A549 (cell line): ENCODE results near the gene GRK5. TPM values are rescaled to one million over a fixed set of nuclear protein-coding genes. Genes with fewer than 3 reads are reported as not detected.
A peak's percentile ranks its signal among the peaks of the same experiment; 100 is the strongest.
"Not testable (repeated sequence)": the region's sequence is repeated elsewhere in the genome, so short reads cannot be mapped to it uniquely, and the experiment has no call there.

Experiments used
- ATAC-seq, 2 experiments: fragments of 200-7000 bp in 1 of 2; fragments of >200 bp in 1 of 2; cut with Nextera tagmentation in 1 of 2; cut with Tn5 transposase in 1 of 2; 3 replicates each; pipeline versions ENCODE4 v1.8.0 to v1.9.1; 2018 to 2020; ENCODE audit warnings: mild to moderate bottlenecking in 1 of 2, moderate library complexity in 1 of 2
- CTCF ChIA-PET: fragments of 300-600 bp; sonication (Branson Sonifier 250); formaldehyde crosslinking; extraction: SDS; loops from one replicate; lab custom pipeline; 2021; ENCODE audit warnings: antibody characterized with exemption, inconsistent platforms; lab: Yijun Ruan, JAX
- POLR2A ChIA-PET: fragments of 350-600 bp; formaldehyde crosslinking; extraction: SDS; loops from one replicate; lab custom pipeline; 2021; ENCODE audit warnings: antibody characterized with exemption, inconsistent platforms; lab: Yijun Ruan, JAX
- DNase-seq, 2 experiments: peaks; one replicate each; pipeline versions ENCODE4 v3.0.0 to v3.0.0-alpha.2; 2011 to 2016; ENCODE audit warnings: low read depth in 1 of 2, low spot score in 1 of 2
- FAIRE-seq: peaks from 2 replicates; lab custom pipeline; 2011; peaks lifted over from hg19 to GRCh38; lab: Jason Lieb, UNC
- H3K27ac ChIP-seq, 2 experiments: fragments of >200 bp; sonication (Bioruptor Twin); formaldehyde crosslinking; 3 replicates each; pipeline ENCODE4 v1.5.1; 2016 to 2017
- H3K4me1 ChIP-seq: fragments of >200 bp; sonication (Bioruptor Twin); formaldehyde crosslinking; 3 replicates; pipeline ENCODE4 v1.6.1; 2016
- H3K4me2 ChIP-seq: fragments of >200 bp; sonication (Bioruptor Twin); formaldehyde crosslinking; 3 replicates; pipeline ENCODE4 v1.6.1; 2016
- H3K4me3 ChIP-seq: fragments of >200 bp; sonication (Bioruptor Twin); formaldehyde crosslinking; 3 replicates; pipeline ENCODE4 v1.5.1; 2016
- H3K9me3 ChIP-seq: fragments of >200 bp; sonication (Bioruptor Twin); formaldehyde crosslinking; 3 replicates; pipeline ENCODE4 v1.6.1; 2016
- BHLHE40 ChIP-seq: IDR thresholded peaks from 2 replicates; pipeline ENCODE4 v1.6.1; 2012; ENCODE audit warnings: low read depth, low read length, inconsistent platforms
- CEBPB ChIP-seq, 2 experiments: fragments of >200 bp in 1 of 2; sonication (Bioruptor Twin) in 1 of 2; formaldehyde crosslinking in 1 of 2; IDR thresholded peaks; 2 replicates each; pipeline ENCODE4 v1.6.1; 2012 to 2016
- EHF ChIP-seq: fragments of 250-450 bp; sonication (Bioruptor Pico); IDR thresholded peaks from 2 replicates; pipeline ENCODE4 v1.5.0; 2020; ENCODE audit warnings: mild to moderate bottlenecking
- EHMT2 ChIP-seq: fragments of 200-600 bp; sonication (generic); IDR thresholded peaks from 2 replicates; pipeline ENCODE4 v1.6.1; 2016; ENCODE audit warnings: antibody characterized with exemption, low read depth, mild to moderate bottlenecking, moderate library complexity
- FOSL2 ChIP-seq, 2 experiments: fragments of 450-650 bp in 1 of 2; fragments of >200 bp in 1 of 2; sonication (Bioruptor Twin) in 1 of 2; formaldehyde crosslinking; IDR thresholded peaks; 2 replicates each; pipeline versions ENCODE4 v1.5.0 to v1.6.1; 2016 to 2020; ENCODE audit warnings: mild to moderate bottlenecking in 1 of 2, moderate library complexity in 1 of 2
- FOXS1 ChIP-seq: fragments of 250-450 bp; sonication (Bioruptor Pico); IDR thresholded peaks from 2 replicates; pipeline ENCODE4 v1.5.0; 2020; ENCODE audit warnings: mild to moderate bottlenecking, moderate library complexity
- GATA3 ChIP-seq: IDR thresholded peaks from 2 replicates; pipeline ENCODE4 v1.6.1; 2012; ENCODE audit warnings: borderline replicate concordance
- HOXA7 ChIP-seq: fragments of 250-450 bp; sonication (Bioruptor Pico); IDR thresholded peaks from 2 replicates; pipeline ENCODE4 v1.5.0; 2020; ENCODE audit warnings: mild to moderate bottlenecking, moderate library complexity
- HOXB13 ChIP-seq: fragments of 250-450 bp; sonication (Bioruptor Pico); IDR thresholded peaks from 2 replicates; pipeline ENCODE4 v1.5.0; 2020; ENCODE audit warnings: low read depth, mild to moderate bottlenecking, moderate library complexity
- HOXB5 ChIP-seq: fragments of 250-450 bp; sonication (Bioruptor Pico); IDR thresholded peaks from 2 replicates; pipeline ENCODE4 v1.5.0; 2020; ENCODE audit warnings: mild to moderate bottlenecking, moderate library complexity
- JUN ChIP-seq, 2 experiments: fragments of >200 bp; sonication (Bioruptor Twin); formaldehyde crosslinking; IDR thresholded peaks; 2 replicates in 1 of 2; 3 replicates in 1 of 2; pipeline ENCODE4 v1.6.1; 2016 to 2017
- KDM5A ChIP-seq: fragments of 200-600 bp; sonication (generic); IDR thresholded peaks from 2 replicates; pipeline ENCODE4 v1.6.1; 2016; ENCODE audit warnings: antibody characterized with exemption, mild to moderate bottlenecking
- MAFK ChIP-seq: fragments of 450-650 bp; IDR thresholded peaks from 2 replicates; pipeline ENCODE4 v1.6.1; 2014; ENCODE audit not compliant: partially characterized antibody
- MAZ ChIP-seq: fragments of 150-350 bp; IDR thresholded peaks from 2 replicates; pipeline ENCODE4 v1.6.1; 2014; ENCODE audit warnings: antibody characterized with exemption, low read depth, low read length, borderline replicate concordance
- POLR2A ChIP-seq: IDR thresholded peaks from 2 replicates; pipeline ENCODE4 v1.6.1; 2012; ENCODE audit warnings: mild to moderate bottlenecking, low read length
- REST ChIP-seq: fragments of 200-600 bp; sonication (generic); IDR thresholded peaks from 2 replicates; pipeline ENCODE4 v1.6.1; 2016; ENCODE audit warnings: antibody characterized with exemption, mild to moderate bottlenecking, moderate library complexity
- SMC3 ChIP-seq: fragments of >200 bp; sonication (Bioruptor Twin); formaldehyde crosslinking; IDR thresholded peaks from 3 replicates; pipeline ENCODE4 v1.6.1; 2018; ENCODE audit warnings: inconsistent platforms
- ZC3H11A ChIP-seq: fragments of 450-650 bp; IDR thresholded peaks from 2 replicates; pipeline ENCODE4 v1.6.1; 2014; ENCODE audit warnings: antibody characterized with exemption, mild to moderate bottlenecking
- ZSCAN20 ChIP-seq: fragments of 250-450 bp; sonication (Bioruptor Pico); IDR thresholded peaks from 2 replicates; pipeline ENCODE4 v1.8.0; 2022; ENCODE audit warnings: mild to moderate bottlenecking, moderate library complexity
- WGBS: methylation state at CpG from one replicate; pipeline ENCODE4 v1.1.6; 2017; ENCODE audit errors: missing lambda C conversion rate; 5-methylcytosine and 5-hydroxymethylcytosine counted together
- polyA plus RNA-seq, 4 experiments: library from polyadenylated mRNA; depleted of rRNA in 3 of 4; stranded (reverse); fragments of >200 nt; fragmentation: RNase III in 1 of 4; extraction: RNeasy Plus Mini Kit Qiagen cat#74134 plus additional on column Dnase treatment in 1 of 4; gene quantifications; 2 replicates in 3 of 4; 3 replicates in 1 of 4; pipeline ENCODE4 v1.2.3, GENCODE V29; 2011 to 2017
- TF ChIP-seq, protein P1 (sequence below): fragments of >200 bp; sonication (Bioruptor Twin); formaldehyde crosslinking; IDR thresholded peaks from 3 replicates; pipeline ENCODE4 v1.5.1; 2016

Gene GRK5
- polyA plus RNA-seq, 2 of the 4 experiments (the other 2 are of a cell fraction) = 5.0 to 7.9 TPM

- TF ChIP-seq, protein P1, sequence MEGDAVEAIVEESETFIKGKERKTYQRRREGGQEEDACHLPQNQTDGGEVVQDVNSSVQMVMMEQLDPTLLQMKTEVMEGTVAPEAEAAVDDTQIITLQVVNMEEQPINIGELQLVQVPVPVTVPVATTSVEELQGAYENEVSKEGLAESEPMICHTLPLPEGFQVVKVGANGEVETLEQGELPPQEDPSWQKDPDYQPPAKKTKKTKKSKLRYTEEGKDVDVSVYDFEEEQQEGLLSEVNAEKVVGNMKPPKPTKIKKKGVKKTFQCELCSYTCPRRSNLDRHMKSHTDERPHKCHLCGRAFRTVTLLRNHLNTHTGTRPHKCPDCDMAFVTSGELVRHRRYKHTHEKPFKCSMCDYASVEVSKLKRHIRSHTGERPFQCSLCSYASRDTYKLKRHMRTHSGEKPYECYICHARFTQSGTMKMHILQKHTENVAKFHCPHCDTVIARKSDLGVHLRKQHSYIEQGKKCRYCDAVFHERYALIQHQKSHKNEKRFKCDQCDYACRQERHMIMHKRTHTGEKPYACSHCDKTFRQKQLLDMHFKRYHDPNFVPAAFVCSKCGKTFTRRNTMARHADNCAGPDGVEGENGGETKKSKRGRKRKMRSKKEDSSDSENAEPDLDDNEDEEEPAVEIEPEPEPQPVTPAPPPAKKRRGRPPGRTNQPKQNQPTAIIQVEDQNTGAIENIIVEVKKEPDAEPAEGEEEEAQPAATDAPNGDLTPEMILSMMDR = no peak
- TF ChIP-seq EHMT2 = no peak
- no peak for TF ChIP-seq HOXA7 (CRISPR knock-in tag)
These were observed 50.6 kb downstream of the GRK5 start (continued) for GRCh38 chr10:119257899-119258419.

DNA sequence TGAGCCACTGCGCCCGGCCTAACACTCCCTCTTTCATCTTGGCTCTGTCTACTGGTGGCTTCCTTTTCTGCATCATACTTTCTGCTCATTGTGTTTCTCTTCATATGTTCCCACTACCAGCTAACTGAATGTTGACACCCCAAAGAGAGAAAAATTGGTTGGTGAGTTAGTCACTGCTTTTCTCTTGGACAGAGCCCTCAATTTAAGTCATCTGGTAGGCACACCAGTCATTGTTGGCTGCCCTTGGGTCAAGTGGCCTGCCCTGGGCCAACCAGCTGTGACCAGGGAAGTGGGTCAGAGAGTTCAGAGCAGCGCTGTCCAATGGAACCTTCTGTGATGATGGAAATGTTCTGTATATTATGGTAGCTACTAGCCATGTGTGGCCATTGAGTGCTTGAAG is 52.0 kb downstream of the GRK5 start:
- peaks cover 28% of the 10 kb centered on the region for H3K4me1 ChIP-seq
- DNase-seq = no peak
- H3K27ac ChIP-seq = no peak overlapping the region
- WGBS = 97% methylated on average over 3 of the region's 3 CpGs
- no peak for FAIRE-seq
- CTCF ChIA-PET = interaction anchor here (0.6 to 1.2 kb wide), 5 partner anchors 30 to 60 kb away, joined by 3 to 4 read pairs (median 3); partner anchors contain the start of gene GRK5
- no peak overlapping the region for H3K4me3 ChIP-seq
- no peak for ATAC-seq
- no peak for TF ChIP-seq POLR2A
- TF ChIP-seq FOSL2 (IDR thresholded peaks at IDR 0.05) = no peak
- TF ChIP-seq FOSL2 (CRISPR knock-in tag; IDR thresholded peaks at IDR 0.05) = no peak
- TF ChIP-seq BHLHE40 = no peak
- TF ChIP-seq HOXB13 (CRISPR knock-in tag) = no peak
- TF ChIP-seq, all 56 proteins: peak for 0
- H3K9me3 ChIP-seq = peaks cover 4% of the 10 kb centered on the region; the same call in 1 of the 3 replicates
- POLR2A ChIA-PET = no interaction called here
- no peak overlapping the region for H3K4me2 ChIP-seq

GRCh38 chr10:119261016-119261415 is 53.6 kb downstream of the GRK5 start:
- H3K4me3 ChIP-seq, H3K9me3 ChIP-seq, POLR2A ChIA-PET, CTCF ChIA-PET, H3K4me2 ChIP-seq, DNase-seq, ATAC-seq, H3K27ac ChIP-seq, FAIRE-seq: not testable (repeated sequence)
- H3K4me1 ChIP-seq = peaks cover 16% of the 10 kb centered on the region
- no CpG with 5 or more reads among the region's 34 CpGs for WGBS

- Histone ChIP-seq H3K27ac (peak overlapping the region in 1 of 2 experiments; percentile 9; a peak in 1 of 6 replicates), H3K4me1 (peaks cover 16% of the 10 kb centered on the region), H3K9me3 (no peaks in the 10 kb centered on the region), H3K4me3 (no peak overlapping the region), H3K4me2 (no peak overlapping the region)
- DNase-seq = no peak
- CTCF ChIA-PET = interaction anchor here (1.2 to 2.5 kb wide), 5 partner anchors 8 to 181 kb away, joined by 4 to 16 read pairs (median 4); no protein-coding TSS in a partner anchor
- no peak for ATAC-seq
- POLR2A ChIA-PET = no interaction called here
- FAIRE-seq = no peak
- 72% methylated on average over 4 of the region's 4 CpGs for WGBS
- TF ChIP-seq MAZ (no peak), HOXB5 (CRISPR knock-in tag) (no peak), EHF (CRISPR knock-in tag) (no peak), FOXS1 (CRISPR knock-in tag) (no peak), GATA3 (no peak), JUN (IDR thresholded peaks at IDR 0.05) (no peak), ZSCAN20 (CRISPR knock-in tag) (no peak), ZC3H11A (no peak), REST (no peak), SMC3 (no peak), MAFK (no peak), KDM5A (no peak), CEBPB (IDR thresholded peaks at IDR 0.05) (no peak)
These were observed 56.7 kb downstream of the GRK5 start for GRCh38 chr10:119263951-119264617.
